Activated CD8-positive, alpha-beta T cell treated with anti-CD3 and anti-CD28 coated beads for 36 hours (primary cell): ENCODE data around the gene S100A12. TPM values are rescaled to one million over a fixed set of nuclear protein-coding genes. Genes with fewer than 3 reads are reported as not detected.

Experiments used
- ATAC-seq: fragments of 200-7000 bp; cut with Tn5 transposase; one replicate; pipeline ENCODE4 v1.10.0; 2021; ENCODE audit warnings: mild to moderate bottlenecking, moderate library complexity
- CTCF ChIA-PET: fragments of 350-600 bp; sonication (Branson Sonifier 250); formaldehyde crosslinking; loops from one replicate; lab custom pipeline; 2021; ENCODE audit warnings: antibody characterized with exemption; lab: Charles Lee
- POLR2A ChIA-PET: fragments of 350-600 bp; sonication (Branson Sonifier 250); formaldehyde crosslinking; loops from one replicate; lab custom pipeline; 2021; ENCODE audit warnings: antibody characterized with exemption; lab: Charles Lee
- DNase-seq: peaks from one replicate; pipeline ENCODE4 v3.0.0-alpha.2; 2020
- H3K27ac Mint-ChIP-seq: one replicate; pipeline ENCODE4 v1.8.0; 2021; ENCODE audit warnings: mild to moderate bottlenecking, mixed read lengths
- H3K27me3 Mint-ChIP-seq: one replicate; pipeline ENCODE4 v1.8.0; 2021; ENCODE audit warnings: mixed read lengths
- H3K36me3 Mint-ChIP-seq: one replicate; pipeline ENCODE4 v1.8.0; 2021; ENCODE audit warnings: low read depth, mixed read lengths
- H3K4me1 Mint-ChIP-seq: one replicate; pipeline ENCODE4 v1.8.0; 2021; ENCODE audit warnings: low read depth, mixed read lengths
- H3K4me3 Mint-ChIP-seq: one replicate; pipeline ENCODE4 v1.8.0; 2021; ENCODE audit warnings: mild to moderate bottlenecking, moderate library complexity, mixed read lengths
- H3K9me3 Mint-ChIP-seq: one replicate; pipeline ENCODE4 v1.8.0; 2021; ENCODE audit warnings: mixed read lengths
- CTCF ChIP-seq: fragments of 200-600 bp; IDR thresholded peaks from one replicate; pipeline ENCODE4 v1.8.0; 2022; ENCODE audit warnings: antibody characterized with exemption, mild to moderate bottlenecking
- intact Hi-C: fragments of 100-400 bp; cut with micrococcal nuclease; formaldehyde crosslinking; loops from one replicate; pipeline ENCODE4 v1.10.0; 2022
- total RNA-seq, 2 experiments: library from RNA; stranded (reverse); gene quantifications; one replicate each; pipeline ENCODE4 v1.2.3, GENCODE V29; 2021

The S100A12 gene
- total RNA-seq, 2 experiments from 2014 or later: not detected

- POLR2A ChIA-PET: no interaction called here
- Mint-ChIP-seq H3K36me3 (no peaks in the 10 kb centered on the region), H3K4me3 (no peak overlapping the region), H3K4me1 (no peaks in the 10 kb centered on the region), H3K9me3 (peaks cover 11% of the 10 kb centered on the region), H3K27ac (no peak overlapping the region), H3K27me3 (peaks cover 22% of the 10 kb centered on the region)
- ATAC-seq: no peak
- CTCF ChIA-PET: no interaction called here
- DNase-seq: no peak
- intact Hi-C loops: no loop called here
- TF ChIP-seq CTCF: no peak
Measured at GRCh38 chr1:153379591-153379990, 4.2 kb upstream of the S100A12 start.

GRCh38 chr1:153374071-153374470 lies 1.4 kb downstream of the S100A12 start:
- ATAC-seq (no peak), DNase-seq (no peak)
- ChIA-PET CTCF (interaction anchor here (1.3 kb wide), 1 partner anchor 30 kb away, joined by 4 read pairs; no protein-coding TSS in a partner anchor), POLR2A (no interaction called here)
- Mint-ChIP-seq H3K4me3 (no peak overlapping the region), H3K27ac (no peak overlapping the region), H3K36me3 (no peaks in the 10 kb centered on the region), H3K27me3 (peaks cover 9% of the 10 kb centered on the region), H3K4me1 (no peaks in the 10 kb centered on the region), H3K9me3 (no peaks in the 10 kb centered on the region)
- TF ChIP-seq CTCF: no peak
- intact Hi-C loops: no loop called here

GRCh38 chr1:153372571-153372970 lies 2.9 kb downstream of the S100A12 start:
- no peak for DNase-seq
- no peak for TF ChIP-seq CTCF
- Mint-ChIP-seq H3K9me3 (no peaks in the 10 kb centered on the region), H3K4me3 (no peak overlapping the region), H3K27ac (no peak overlapping the region), H3K27me3 (peaks cover 6% of the 10 kb centered on the region), H3K36me3 (no peaks in the 10 kb centered on the region), H3K4me1 (no peaks in the 10 kb centered on the region)
- ChIA-PET CTCF (interaction anchor here (1.1 kb wide), 1 partner anchor 21 kb away, joined by 3 read pairs; no protein-coding TSS in a partner anchor), POLR2A (interaction anchor here (1.0 kb wide), 1 partner anchor 426 kb away, joined by 3 read pairs; no protein-coding TSS in a partner anchor)
- intact Hi-C loops: no loop called here
- ATAC-seq: no peak

GRCh38 chr1:153371231-153371630 lies 4.2 kb downstream of the S100A12 start:
- Mint-ChIP-seq H3K27me3 (peaks cover 1% of the 10 kb centered on the region), H3K27ac (no peak overlapping the region), H3K36me3 (no peaks in the 10 kb centered on the region), H3K4me3 (no peak overlapping the region), H3K4me1 (no peaks in the 10 kb centered on the region), H3K9me3 (no peaks in the 10 kb centered on the region)
- no peak for TF ChIP-seq CTCF
- DNase-seq: no peak
- POLR2A ChIA-PET: no interaction called here
- intact Hi-C loops: no loop called here
- no peak for ATAC-seq
- CTCF ChIA-PET: no interaction called here

GRCh38 chr1:153370146-153370545 lies 5.3 kb downstream of the S100A12 start:
- CTCF ChIA-PET: no interaction called here
- no peak overlapping the region for H3K4me3 Mint-ChIP-seq
- no peak overlapping the region for H3K27ac Mint-ChIP-seq
- no peak for ATAC-seq
- no peaks in the 10 kb centered on the region for H3K36me3 Mint-ChIP-seq
- TF ChIP-seq CTCF: no peak
- DNase-seq: no peak
- H3K9me3 Mint-ChIP-seq: no peaks in the 10 kb centered on the region
- peaks cover 3% of the 10 kb centered on the region for H3K27me3 Mint-ChIP-seq
- POLR2A ChIA-PET: no interaction called here
- no peaks in the 10 kb centered on the region for H3K4me1 Mint-ChIP-seq
- intact Hi-C loops: no loop called here
